ENCODE results near the gene GTF2A1L. TPM values are rescaled to one million over a fixed set of nuclear protein-coding genes. Genes with fewer than 3 reads are reported as not detected.
"Not testable (repeated sequence)": the region's sequence is repeated elsewhere in the genome, so short reads cannot be mapped to it uniquely, and the experiment has no call there.

GTF2A1L gene
- total RNA-seq, 1 donor from 2014 or later: 1.5 TPM

GRCh38 chr2:48607307-48608014 is 10.2 kb upstream of the GTF2A1L start:
- no peak for DNase-seq

- no peak for DNase-seq
These were observed 4.4 kb upstream of the GTF2A1L start for GRCh38 chr2:48613211-48613610.

- DNase-seq: not testable (repeated sequence)
These were observed 3.1 kb upstream of the GTF2A1L start for GRCh38 chr2:48614581-48614980.

- no peak for DNase-seq
These were observed 1.9 kb downstream of the GTF2A1L start for GRCh38 chr2:48619526-48619925.

- no peak for DNase-seq
These were observed 2.9 kb downstream of the GTF2A1L start for GRCh38 chr2:48620604-48621003.

GRCh38 chr2:48622691-48623090 is 5.0 kb downstream of the GTF2A1L start:
- not testable (repeated sequence) for DNase-seq

- DNase-seq: no peak
These were observed 7.0 kb downstream of the GTF2A1L start for GRCh38 chr2:48624696-48625095.

GRCh38 chr2:48626047-48626446 is 8.4 kb downstream of the GTF2A1L start:
- no peak for DNase-seq

- DNase-seq: no peak
These were observed 15.5 kb downstream of the GTF2A1L start for GRCh38 chr2:48633143-48633542.

GRCh38 chr2:48635786-48636185 is 18.1 kb downstream of the GTF2A1L start:
- no peak for DNase-seq

- DNase-seq: no peak
These were observed 20.6 kb downstream of the GTF2A1L start for GRCh38 chr2:48638261-48638660.

- peak; percentile 84 for DNase-seq
These were observed 33.6 kb downstream of the GTF2A1L start for GRCh38 chr2:48651158-48651790.

GRCh38 chr2:48668992-48669391 is 51.3 kb downstream of the GTF2A1L start:
- DNase-seq: no peak

- no peak for DNase-seq
These were observed 55.9 kb downstream of the GTF2A1L start for GRCh38 chr2:48673581-48673980.

GRCh38 chr2:48674933-48675332 is 57.3 kb downstream of the GTF2A1L start:
- DNase-seq: no peak

GRCh38 chr2:48677450-48677849 is 59.8 kb downstream of the GTF2A1L start:
- DNase-seq: no peak

- no peak for DNase-seq
These were observed 67.5 kb downstream of the GTF2A1L start for GRCh38 chr2:48685126-48685525.

GRCh38 chr2:48691935-48692691 is 74.5 kb downstream of the GTF2A1L start:
- DNase-seq: no peak

- no peak for DNase-seq
These were observed 75.4 kb downstream of the GTF2A1L start for GRCh38 chr2:48693066-48693465.

- DNase-seq: no peak
These were observed 76.0 kb downstream of the GTF2A1L start for GRCh38 chr2:48693645-48694044.

- no peak for DNase-seq
These were observed 76.5 kb downstream of the GTF2A1L start for GRCh38 chr2:48694149-48694548.

- DNase-seq: no peak
These were observed 78.3 kb downstream of the GTF2A1L start for GRCh38 chr2:48695991-48696390.

- DNase-seq: no peak
These were observed 79.2 kb downstream of the GTF2A1L start for GRCh38 chr2:48696881-48697280.

Data from skin of body (tissue), 2 donors.